GM12875 (cell line): Measurements from ENCODE around the gene TCEA3.

ENCODE experiments used
- H3K4me3 ChIP-seq: one replicate; pipeline ENCODE4 v1.5.1; 2011; ENCODE audit warnings: low read depth, low read length, control low read depth
- TF ChIP-seq, protein P1 (sequence below): IDR thresholded peaks from 2 replicates; pipeline ENCODE4 v1.5.1; 2011; ENCODE audit warnings: low read depth, mild to moderate bottlenecking, control low read depth, inconsistent platforms, low read length, moderate library complexity, borderline replicate concordance; ENCODE audit not compliant: insufficient read depth

TCEA3 gene

DNA sequence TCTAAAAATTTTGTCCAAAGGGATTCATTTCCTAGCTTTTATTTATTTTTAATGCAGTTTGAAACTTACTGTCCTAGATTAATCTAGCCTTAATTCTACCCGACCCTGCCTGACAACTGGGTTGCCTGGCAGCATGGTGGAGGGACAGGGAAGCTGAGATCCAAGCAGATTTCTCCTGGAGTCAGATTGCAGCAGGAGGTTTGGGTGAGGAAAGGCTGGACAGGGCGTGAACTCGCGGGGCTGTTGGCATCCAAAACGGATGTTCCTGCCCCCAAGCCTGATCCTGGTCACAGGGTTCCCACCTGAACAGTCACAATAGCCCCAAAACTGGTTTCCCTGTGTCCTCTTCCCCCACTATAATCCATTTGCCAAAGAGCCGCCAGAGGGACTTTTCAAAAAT is 23.2 kb downstream of the TCEA3 start:
- no peak overlapping the region for H3K4me3 ChIP-seq
- TF ChIP-seq, protein P1, sequence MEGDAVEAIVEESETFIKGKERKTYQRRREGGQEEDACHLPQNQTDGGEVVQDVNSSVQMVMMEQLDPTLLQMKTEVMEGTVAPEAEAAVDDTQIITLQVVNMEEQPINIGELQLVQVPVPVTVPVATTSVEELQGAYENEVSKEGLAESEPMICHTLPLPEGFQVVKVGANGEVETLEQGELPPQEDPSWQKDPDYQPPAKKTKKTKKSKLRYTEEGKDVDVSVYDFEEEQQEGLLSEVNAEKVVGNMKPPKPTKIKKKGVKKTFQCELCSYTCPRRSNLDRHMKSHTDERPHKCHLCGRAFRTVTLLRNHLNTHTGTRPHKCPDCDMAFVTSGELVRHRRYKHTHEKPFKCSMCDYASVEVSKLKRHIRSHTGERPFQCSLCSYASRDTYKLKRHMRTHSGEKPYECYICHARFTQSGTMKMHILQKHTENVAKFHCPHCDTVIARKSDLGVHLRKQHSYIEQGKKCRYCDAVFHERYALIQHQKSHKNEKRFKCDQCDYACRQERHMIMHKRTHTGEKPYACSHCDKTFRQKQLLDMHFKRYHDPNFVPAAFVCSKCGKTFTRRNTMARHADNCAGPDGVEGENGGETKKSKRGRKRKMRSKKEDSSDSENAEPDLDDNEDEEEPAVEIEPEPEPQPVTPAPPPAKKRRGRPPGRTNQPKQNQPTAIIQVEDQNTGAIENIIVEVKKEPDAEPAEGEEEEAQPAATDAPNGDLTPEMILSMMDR: no peak

DNA sequence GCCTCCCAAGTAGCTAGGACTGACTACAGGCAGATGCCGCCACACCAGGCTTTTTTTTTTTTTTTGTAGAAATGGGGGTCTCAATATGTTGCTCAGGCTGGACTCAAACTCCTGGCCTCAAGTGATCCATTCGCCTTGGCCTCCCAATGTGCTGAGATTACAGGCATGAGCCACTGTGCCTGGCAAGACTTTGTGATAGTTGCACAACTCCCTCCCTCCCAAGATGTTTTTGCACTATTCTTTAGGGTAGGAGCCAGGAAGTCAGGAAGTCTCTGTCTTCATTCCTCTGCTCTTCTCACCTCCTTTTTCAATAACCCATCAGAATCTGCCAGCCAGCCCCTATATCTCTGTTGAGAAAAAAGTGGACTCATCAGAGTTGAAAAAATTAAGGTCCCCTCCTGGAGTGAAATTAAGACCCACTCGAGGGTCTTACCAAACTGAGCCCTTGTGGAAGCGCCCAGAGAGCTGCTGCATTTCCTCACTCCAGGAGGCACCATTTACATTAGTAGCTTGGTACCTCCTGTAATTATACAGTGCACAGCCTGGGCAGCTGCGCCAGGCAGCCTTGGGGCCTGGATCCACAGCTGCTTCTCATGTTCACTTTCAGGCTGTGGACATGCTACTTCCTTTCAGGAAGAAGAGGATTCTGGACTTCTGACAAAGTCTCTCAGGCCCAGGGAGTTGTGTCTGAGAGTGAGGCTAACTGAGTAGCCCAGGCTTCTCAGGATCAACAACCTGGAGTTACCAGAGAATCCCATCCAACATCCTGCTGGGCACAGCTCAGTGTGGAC is 24.0 kb downstream of the TCEA3 start:
- TF ChIP-seq, protein P1: no peak
- no peak overlapping the region for H3K4me3 ChIP-seq

DNA sequence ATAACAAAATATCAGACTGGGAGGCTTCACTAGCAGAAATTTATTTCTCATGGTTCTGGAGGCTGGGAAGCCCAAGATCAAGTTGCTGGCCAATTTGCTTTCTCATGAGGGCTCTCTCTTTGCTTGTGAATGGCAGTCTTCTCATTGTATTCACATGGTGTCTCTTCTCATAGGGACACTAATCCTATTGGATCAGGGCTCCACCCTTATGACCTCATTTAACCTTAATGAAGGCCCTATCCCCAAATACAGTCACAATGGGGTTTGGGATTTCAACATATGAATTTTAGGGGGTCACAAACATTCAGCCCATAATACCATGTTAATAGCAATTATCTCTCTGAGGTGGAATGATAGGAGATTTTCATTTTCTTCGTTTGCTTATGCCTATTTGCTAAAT is 25.3 kb downstream of the TCEA3 start:
- no peak overlapping the region for H3K4me3 ChIP-seq
- TF ChIP-seq, protein P1: no peak

DNA sequence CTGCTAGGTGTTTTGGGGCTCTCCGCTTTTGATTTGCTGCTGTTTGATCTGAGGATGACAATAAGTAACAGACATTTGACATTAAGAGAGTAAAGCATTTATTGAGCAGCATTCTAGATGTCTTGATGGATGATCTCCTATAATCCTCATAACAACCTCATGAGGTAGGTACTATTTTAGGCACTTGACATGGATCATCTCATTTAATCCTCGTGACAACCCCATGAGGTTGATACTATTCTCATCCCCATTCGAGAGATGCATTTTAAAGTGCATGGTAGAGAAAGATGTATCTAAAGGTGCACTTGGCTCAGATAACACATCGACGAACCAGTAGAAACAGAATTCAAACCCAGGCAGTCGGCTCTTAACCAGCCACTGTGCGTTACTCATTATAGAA is 26.6 kb downstream of the TCEA3 start:
- TF ChIP-seq, protein P1: no peak
- no peak overlapping the region for H3K4me3 ChIP-seq

GRCh38 chr1:23396380-23396779 is 28.2 kb downstream of the TCEA3 start:
- TF ChIP-seq, protein P1: no peak
- no peak overlapping the region for H3K4me3 ChIP-seq

DNA sequence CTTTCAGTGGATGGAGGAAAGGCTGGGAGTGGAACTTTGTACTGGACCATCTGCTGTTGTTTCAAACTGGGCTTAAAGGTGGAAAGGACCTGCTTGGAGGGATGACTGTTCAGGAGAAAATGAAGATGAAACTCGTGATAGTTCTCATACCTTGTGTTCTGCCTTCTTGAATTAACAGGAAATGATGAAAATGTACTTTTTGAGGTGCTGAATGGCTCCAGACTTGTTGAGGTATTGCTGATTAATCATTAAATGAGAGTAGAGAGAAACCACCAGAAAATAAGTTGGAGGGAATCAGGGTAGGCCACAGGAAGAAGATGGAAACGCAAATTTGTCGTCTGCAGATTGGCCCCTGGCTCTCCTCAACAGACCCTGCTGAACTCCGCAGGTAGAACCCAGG is 28.7 kb downstream of the TCEA3 start:
- H3K4me3 ChIP-seq: no peak overlapping the region
- TF ChIP-seq, protein P1: no peak

DNA sequence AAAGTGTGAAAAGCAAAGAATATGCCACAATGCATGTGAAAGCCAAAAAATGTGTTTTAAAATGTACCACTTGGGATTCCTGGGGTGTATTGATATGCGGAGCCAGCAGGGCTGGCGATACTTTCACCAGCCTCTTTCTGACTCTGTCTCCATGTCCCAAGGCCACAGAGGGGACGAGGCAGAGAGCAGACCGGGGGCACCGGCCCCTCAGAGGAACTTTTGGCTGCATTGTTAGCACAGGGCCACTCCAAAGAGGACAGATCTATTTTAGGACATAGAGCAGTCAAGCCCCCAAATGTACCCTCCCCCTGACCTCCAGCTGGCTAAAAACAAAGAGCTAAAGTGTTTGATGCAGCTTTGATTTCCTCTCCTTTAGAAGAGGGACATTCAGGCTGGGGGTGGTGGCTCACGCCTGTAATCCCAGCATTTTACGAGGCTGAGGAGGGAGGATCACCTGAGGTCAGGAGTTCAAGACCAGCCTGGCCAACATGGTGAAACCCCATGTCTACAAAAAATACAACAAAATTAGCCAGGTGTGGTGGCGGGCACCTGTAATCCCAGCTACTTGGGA is 29.3 kb downstream of the TCEA3 start:
- no peak overlapping the region for H3K4me3 ChIP-seq
- TF ChIP-seq, protein P1: no peak
